NCI-H446 treated with DMSO at 0.1 percent for 48 hours (cell line): Measurements from ENCODE around the gene ACE2.
"Not testable (repeated sequence)": the region's sequence is repeated elsewhere in the genome, so short reads cannot be mapped to it uniquely, and the experiment has no call there.

Experiments used
- DNase-seq: peaks from one replicate; lab custom pipeline; 2025; lab: John Stamatoyannopoulos, UW

The ACE2 gene

DNA sequence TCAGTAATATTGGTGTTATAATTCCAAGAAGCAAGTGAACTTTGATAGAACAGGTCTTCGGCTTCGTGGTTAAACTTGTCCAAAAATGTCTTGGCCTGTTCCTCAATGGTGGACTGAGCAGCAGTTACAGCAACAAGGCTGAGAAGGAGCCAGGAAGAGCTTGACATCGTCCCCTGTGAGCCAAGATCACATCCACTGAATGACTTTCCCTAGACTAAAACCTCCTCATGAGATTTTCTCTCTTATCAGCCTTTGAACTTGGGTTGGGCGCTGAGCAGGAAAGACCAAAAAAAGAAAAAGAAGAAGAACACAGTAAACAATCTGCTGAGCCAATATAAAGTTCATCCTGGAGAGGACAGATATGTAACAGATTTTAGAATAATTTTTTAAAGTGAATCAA, at the start of gene ACE2:
ACE2 (minus strand) TSS at position 216 of the 400 bp plus-strand sequence; CDS start at position 167, 49 bp downstream.
- DNase-seq: no peak

DNA sequence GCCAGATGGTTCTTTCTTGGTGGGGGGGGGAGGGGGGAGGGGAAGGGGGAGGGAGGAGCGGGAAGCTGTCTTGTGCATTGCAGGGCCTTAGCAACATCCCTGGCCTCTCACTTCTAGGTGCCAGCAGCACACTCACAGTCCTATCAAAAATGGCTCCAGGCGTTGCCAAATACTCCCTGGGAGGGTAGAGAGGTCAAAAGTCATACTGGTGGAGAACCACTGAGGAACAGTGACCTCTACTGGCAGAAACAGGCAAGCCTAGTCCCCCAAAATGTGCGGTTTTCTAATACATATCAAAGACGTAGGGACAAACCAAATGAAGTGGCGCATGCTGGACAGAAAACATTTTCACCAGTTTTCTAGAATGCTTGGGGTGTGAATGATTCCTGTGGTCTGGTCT, 46.8 kb upstream of the ACE2 start:
- DNase-seq: not testable (repeated sequence)

DNA sequence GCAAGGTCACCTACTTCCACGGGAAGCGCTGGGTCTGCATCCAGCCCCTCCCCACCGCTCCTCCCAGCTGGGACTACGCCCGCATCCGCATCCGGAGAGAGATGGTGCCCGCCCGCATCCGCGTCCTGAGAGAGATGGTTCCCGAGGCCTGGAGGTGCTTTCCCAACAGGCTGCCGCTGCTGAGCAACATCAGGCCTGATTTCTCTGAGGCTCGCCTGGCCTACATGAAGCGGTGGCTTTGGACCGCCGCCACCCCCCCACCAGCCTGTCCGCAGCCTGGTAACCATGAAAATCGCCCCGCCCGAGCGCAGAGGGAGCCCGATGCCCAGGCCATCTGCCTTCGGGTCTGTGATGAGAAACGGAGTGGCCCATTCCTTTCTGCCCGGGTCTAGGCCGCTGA, 45.8 kb upstream of the ACE2 start:
- DNase-seq: no peak

DNA sequence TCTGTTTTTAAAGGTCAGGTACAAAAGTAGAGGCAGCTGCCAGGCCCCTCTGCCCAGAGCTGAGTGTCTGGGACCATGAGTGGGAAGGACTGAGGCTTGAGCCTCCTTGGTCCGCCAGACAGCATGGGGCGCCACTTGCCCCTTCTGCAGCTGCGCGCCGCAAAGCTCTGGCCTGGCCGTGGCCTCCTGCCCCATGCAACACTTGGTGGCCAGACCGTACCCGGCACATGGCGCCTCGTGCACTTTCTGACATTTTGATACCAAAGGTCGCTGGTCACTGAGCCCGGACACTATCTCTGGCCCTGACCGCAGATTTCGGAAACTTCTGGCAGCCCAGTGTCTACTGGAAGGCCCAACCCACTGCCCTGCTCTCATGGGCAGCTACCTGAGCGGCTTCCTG, 45.3 kb upstream of the ACE2 start:
- DNase-seq: no peak

DNA sequence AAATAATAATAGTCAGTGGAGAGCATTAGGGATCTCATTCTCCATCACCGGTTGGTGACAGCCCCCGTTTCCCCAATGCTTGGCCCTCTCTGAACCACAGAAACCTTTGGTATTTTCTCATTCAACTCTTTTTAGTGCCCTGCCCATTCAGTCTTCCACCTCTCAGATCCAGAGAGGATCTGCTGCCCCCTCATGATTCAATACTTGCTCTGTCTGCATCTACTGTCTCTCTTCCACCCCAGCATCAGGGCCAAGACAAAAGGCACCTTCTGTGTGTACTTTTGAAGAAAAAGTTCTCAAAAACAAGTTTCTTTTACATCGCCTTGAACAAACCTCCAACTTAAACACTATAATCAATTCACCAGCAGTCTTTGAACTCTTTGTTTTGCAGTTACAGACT, 44.5 kb upstream of the ACE2 start:
- no peak for DNase-seq

DNA sequence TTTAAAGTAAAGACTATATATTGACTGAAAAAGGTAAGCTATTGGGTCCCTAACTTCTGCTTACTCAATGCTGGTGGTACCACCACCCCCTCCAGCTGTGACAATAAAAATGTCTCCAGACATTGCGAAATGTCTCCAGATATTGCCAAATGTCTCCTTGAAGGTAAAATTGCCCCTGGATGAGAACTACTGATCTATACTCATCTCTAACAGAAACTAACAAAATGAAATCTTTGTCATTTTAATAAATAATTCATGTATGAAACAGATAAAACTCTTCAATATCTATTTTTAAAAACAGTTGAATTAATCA, 43.8 kb upstream of the ACE2 start:
- DNase-seq: no peak

DNA sequence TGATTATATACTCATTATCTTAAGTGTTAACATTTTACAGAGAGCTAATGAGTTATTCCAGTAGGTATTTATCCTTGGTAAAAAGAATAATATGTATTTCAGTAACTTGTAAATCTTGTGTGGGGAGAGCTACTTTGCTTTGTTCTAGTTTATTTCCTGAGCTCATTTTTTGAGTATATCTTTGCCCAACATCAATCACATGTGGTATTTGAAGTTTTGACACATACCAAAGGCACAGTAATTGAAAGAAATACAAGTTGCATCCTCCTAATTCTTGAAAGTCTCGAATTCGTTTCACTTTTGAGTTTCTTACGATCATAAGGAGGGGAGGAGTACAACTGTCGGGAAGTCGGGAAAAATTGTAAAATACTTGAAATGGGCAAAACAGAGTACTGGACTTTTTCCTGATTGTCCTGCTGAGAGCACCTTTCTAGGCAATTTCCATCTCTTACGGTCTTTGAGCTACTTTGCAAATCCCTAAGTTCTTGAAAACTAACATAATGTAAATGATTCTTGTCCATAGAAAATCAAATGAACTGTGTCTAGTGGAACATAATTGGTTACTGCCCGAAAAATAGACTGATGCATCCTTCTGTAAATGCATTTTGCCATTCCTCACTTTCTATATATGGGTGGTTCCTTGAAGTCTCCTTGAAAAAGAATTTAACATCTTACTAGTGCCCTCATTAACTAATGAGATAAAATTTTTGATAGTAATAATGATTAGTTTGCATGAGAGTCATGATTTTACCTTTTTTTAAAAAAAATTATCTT, 43.2 kb upstream of the ACE2 start:
- no peak for DNase-seq

DNA sequence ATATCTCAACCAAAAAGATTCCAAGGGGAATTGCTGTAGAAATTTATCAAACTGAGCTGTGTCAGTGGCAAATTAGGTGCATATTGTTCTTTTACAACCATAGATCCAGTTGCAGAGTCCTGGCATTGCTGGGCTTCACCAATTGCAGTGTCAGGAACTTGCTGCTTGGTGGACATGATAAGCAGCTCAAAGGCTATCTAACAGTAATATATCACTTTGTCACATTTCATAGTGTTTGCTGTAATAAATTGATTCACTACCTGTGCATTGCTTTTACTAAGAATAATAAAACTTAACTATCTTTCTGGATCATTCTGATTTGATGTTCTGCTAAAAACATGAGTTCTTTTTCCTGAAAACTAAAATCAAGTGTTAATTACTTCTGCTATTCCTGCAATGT, 30.9 kb upstream of the ACE2 start:
- DNase-seq: no peak

DNA sequence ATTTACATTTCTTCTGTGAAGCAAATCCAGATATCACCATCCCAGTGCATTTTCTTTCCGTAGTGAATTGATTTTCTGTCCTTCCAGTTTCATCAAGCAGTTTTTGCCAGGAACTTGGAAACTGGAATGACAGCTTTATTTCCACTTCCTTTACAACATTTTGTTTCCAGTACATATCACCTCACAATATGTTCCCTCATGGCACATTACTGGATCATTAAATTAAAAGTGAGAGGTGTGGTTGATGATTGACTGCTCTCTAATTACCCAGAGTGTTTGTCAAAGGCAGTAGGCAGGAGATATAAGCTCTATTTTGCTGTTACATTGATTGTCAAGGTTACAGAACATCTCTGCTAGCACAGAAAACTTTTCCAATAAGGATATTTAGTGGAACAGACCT, 22.3 kb upstream of the ACE2 start:
- no peak for DNase-seq

DNA sequence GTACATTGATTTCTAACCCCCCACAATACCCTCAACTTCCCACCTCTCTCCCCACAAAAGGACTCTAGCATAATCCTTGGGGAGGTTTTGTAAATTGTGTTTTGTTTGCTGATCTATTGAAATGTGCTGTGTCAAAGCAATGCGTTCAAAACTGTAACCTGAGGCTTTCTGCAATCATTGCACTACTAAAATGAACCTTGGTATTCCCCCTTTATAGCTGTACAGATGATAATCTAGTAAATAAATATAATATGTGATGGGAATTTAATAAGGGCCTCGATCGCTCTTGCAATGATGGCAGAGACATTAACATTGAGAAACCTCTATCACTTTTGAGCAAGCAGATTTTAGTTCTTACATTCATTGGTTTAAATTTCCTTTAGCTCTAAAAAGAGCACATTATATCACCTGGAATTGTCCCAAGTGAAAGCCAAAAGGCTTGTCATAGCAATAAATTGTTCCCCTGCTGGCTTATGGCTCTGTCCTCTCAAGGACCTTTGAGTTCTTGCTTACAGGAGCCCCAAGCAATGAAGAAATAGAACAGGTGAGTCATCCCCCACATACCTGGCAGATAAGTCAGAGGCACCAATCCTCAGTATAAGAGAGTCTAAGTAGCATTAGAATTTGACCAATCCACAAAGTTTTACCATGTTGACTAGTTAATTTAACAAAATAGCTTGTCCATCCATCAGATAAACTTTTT, 18.4 kb upstream of the ACE2 start:
- DNase-seq: no peak

DNA sequence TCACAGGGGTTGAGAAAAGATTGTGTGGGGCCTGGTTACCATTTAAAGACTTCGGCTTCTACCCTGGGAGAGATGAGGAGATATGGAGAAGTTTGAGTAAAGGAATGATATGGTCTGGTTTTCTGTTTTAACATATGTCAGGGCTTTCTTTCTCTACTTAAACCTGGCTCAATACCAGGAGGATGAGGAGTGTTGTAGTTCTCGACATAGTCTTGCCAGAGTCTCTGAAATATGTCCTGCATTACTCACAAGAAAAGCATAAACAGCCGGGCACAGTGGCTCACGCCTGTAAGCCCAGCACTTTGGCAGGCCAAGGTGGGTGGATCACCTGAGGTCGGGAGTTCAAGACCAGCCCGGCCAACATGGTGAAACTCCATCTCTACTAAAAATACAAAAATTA, 16.4 kb upstream of the ACE2 start:
- no peak for DNase-seq

DNA sequence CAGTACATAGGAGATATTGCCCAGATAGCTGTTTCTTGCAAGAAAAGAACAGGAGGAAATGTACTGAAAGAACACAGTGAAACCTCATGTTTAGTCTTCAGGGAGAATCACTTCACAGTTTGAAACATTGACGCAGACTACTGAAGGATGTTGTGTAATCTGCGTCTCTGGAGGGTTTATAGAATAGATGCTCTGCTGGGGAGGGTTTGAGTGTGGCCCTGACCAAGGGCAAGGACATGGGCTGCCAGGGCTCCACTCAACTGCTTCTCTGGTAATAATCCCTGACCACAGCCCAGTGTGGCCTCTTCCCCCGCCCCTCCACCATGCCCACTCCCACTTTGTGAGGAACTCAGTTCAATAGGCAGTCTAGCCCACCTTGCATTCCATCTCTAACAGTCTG, 15.8 kb upstream of the ACE2 start:
- DNase-seq: no peak

DNA sequence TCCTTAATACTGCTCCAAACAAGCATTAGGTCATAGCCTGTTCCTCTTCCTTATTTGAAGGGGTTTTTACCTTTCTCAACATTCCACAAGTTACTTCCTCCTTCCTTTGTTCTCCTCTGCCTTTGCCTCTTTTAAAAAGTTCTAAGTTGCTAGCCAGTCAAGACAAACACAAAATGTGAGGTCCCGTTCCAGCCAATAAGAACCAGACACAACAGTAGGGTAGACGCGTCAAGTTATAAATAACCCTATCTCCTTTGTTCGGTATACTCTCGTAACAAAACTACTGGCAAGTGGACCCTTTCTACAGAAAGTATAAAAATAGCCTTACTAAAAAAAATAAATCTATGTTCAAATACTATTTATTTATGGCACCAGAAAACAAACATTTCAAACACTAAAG, 6.3 kb upstream of the ACE2 start:
- DNase-seq: no peak

DNA sequence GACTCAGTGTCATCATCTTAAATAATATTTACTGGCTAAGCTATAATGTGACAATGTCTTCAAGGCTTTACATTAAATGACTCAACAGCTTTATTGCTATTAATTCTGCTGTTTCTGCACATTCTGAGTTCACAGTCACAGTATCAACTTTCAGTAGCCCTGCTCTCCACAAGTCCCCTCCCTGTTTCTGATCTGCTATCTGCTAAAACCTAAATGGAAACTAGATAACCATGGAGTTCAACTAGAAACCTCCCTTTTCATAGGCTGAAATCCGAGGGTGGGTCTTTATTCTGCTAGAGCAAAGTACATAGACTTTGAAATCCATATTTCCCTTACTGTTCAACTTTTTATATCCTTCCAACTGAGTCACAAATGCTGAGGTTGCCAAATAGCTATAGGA, 5.4 kb upstream of the ACE2 start:
- DNase-seq: no peak

DNA sequence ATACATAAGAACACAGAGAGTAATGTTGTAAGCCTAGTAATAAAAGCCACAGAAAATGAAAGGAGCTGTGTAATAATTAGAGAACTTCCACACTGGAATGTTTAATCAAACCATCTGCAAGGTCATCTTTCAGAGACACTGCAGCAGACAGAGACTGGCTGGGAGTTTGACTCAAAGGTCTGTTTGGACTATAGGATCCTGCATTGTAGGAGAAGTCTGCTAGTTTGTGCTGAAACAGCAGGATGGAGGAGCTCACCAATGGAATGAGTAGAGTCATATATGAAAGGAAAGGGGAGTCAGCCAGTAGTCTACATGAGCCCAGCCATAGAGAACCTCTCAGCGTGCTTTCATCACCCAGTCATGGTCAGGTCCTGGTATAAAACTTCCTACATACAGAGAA, 4.5 kb upstream of the ACE2 start:
- DNase-seq: no peak

DNA sequence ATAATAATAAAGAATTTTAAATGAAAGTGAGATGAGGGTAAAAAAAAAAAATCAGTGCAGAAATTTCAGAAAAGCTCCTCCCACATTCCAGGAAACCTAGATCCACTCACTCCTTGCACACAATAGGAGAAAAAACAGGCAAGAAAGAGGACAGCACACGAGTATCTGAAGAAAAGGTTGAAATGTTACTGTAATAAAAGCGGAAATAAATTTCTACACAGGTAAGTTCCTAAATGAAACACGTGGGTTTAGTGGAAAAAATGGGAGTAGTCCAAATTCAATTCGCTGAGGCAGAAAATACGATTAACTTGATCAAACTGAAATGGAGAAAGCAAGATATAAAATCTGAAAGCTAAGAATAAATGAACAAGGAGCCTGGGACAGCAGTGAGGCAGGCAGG, 2.0 kb upstream of the ACE2 start:
- DNase-seq: no peak

DNA sequence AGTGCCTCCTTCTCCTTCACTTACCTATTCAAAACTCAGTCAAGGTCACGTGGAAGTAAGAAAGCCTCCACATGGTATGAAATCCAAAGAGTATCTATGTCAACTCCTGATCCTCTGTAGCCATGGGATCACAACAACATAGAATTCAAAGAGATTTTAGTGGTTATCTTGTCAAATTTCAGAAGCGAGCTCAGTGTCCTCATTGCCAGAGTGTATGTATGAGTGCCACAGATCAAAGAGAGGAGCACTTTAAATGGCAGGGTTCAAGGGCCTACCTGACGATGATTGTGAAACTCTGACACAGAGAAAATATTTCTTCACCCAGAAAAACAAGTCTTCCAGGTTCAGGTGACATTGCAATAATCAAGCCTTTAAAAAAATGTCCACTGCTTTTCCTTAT, 1.2 kb upstream of the ACE2 start:
- no peak for DNase-seq

DNA sequence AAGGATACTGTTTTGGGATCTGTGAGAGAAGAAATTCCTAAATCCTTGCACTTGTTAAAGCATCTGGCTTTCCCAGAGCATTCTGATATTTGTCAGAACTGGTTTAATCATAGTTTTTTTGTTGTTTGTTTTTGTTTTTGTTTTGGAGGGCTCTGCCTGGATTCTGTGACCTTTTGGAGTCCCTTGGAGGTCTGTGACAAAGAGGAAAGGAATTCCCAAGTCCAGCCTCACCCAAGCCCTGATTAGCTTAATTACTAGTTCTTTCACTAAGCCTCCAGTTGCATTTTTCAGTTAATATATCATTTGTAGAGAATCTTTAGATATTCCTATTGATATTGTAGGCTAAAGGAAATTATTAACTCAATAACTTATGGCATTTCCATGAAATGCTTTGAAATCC, 711 bp downstream of the ACE2 start:
- DNase-seq: no peak

DNA sequence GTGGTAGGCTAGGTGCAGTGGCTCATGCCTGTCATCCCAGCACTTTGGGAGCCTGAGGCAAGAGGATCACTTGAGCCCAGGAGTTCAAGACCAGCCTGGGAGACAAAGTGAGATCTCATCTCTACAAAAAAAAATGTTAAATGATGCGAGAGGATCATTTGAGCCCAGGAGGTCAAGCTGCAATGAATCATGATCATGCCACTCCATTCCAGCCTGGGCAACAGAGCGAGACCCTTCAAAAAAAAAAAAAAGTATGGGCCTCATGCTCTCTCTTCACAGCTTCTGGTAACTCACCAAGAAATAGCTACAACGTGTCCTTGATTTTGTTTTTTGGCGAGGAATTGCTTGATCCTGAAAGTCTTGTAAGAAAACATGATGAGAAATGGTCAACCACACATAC, 1.3 kb downstream of the ACE2 start:
- DNase-seq: no peak

DNA sequence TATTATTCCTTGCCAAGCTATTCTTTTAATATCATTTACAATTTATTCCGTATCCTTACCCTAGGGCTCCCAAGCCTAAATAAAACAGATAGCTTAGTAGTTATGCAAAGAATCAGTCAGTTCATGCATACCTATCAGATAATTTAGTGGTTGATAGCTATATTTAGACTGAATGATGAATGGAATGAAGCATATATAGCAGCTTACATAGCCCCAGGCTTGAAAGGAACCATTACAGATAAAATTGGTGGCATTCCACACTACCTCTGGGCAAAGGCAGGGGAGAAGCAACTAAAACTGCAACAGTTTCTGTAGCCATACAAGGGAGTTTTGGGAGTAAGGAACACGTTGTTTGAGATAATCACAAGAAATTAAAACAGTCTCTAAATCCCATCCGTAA, 2.7 kb downstream of the ACE2 start:
- no peak for DNase-seq

DNA sequence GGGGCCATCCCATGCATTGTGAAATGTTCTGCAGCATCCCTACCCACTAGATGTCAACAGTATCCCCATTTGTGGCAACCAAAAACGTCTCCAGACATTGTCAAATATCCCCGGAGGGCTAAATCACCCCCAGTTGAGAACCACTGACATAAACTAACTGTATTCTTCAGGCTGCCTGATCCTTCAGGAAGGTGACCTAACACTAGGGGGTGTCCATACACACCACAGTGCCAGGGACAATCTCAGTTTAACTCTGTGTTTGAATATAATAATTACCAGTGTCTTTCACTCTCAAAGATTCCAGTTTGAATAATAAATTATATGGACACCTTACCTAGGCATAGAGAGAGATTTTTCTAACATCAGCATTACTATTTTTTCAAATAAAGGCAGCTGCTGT, 6.4 kb downstream of the ACE2 start:
- no peak for DNase-seq

DNA sequence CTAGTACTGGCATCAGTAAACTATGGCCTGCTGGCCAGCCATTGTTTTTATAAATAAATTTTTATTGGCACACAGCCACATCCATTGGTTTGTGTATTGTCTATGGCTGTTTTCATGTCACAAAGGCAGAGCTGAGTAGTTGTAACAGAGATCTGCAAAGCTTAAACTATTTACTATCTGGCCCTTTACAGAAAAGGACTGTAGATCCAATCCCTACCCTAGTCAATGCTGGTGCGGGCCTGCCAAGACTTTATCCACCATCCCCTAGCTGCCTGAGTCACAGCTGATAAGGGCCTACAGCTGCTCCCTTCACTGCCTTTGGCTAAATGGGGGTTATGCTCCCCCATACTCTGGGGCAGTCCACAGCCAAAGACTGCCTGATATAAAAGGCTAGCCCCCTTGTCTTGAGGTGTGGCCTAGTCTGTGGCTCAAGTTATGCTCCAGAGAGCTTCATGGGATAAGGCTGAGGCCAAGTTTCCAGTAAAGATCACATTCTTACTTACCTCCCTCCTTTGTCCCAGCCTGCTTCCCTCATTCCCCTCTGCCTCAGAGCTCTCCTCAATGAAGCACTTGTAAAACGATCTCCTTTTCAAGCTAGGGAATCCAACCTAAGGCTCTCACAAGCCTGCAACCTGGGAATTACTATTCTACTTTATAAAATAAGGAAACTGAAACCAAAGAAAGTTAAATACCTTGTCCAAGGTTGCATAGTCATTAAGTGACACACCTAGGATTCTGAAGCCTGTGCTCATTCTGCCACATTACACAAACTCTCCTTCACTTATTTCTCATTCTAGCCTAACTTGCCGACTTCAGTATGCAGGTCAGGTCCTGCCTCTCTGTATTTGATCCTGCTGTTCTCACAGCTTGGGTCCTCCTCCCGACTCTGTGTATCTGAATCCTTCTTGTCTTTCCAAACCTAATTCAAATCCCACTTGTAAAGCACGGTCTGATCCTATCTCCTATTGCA, 20.7 kb downstream of the ACE2 start:
- no peak for DNase-seq

DNA sequence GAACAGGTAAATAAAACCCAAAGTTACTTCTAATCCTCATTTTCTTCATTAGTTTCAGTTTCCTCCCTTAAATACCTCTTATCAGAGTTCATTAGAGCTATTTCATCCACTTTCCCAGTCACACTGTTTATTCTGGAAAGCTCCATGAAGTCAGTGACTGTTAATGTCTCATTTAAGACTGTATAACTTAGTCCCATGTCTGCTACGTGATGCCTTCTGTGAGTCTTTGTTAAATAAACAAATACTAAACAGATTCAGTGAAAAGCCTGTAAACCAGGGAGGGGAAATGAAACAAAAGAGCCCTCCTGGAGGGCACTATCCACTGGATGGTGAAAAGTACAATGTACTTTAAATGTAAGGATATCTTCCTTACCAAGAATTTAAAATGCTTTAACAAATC, 24.7 kb downstream of the ACE2 start:
- DNase-seq: no peak
